Head of caudate nucleus (tissue), 42 donors: ENCODE results near the gene SCTR.
A peak's percentile ranks its signal among the peaks of the same experiment; 100 is the strongest.

Experiments used
- DNase-seq, 42 donors: peaks; one replicate each; pipeline versions ENCODE4 v3.0.0 to v3.0.0-alpha.2; 2020 to 2021; ENCODE audit warnings: mixed read lengths in 7 of 42
- intact Hi-C: fragments of 100-400 bp; cut with DNase I; formaldehyde crosslinking; loops from one replicate; pipeline ENCODE4 v1.15.0; 2022

SCTR gene

GRCh38 chr2:119490106-119490505, 34.2 kb downstream of the SCTR start:
- intact Hi-C loops = no loop called here
- peak in 2 of 42 donors; percentile 7 to 21 for DNase-seq

GRCh38 chr2:119489232-119489952, 34.9 kb downstream of the SCTR start:
- intact Hi-C loops = no loop called here
- DNase-seq = peak in 1 of 42 donors; percentile 3

GRCh38 chr2:119488245-119489214, 35.8 kb downstream of the SCTR start:
- DNase-seq = peak in 6 of 42 donors; percentile 0 to 26 (median 8)
- intact Hi-C loops = no loop called here

GRCh38 chr2:119487434-119488244, 36.6 kb downstream of the SCTR start:
- intact Hi-C loops = no loop called here
- DNase-seq = peak in 5 of 42 donors; percentile 0 to 32 (median 7)

- peak in 2 of 42 donors; percentile 3 to 12 for DNase-seq
- intact Hi-C loops = no loop called here
Observed at GRCh38 chr2:119486886-119487285, 37.4 kb downstream of the SCTR start.

GRCh38 chr2:119486196-119486827, 38.0 kb downstream of the SCTR start:
- intact Hi-C loops = no loop called here
- peak in 6 of 42 donors; percentile 0 to 28 (median 16) for DNase-seq

- intact Hi-C loops = no loop called here
- DNase-seq = peak in 6 of 42 donors; percentile 4 to 30 (median 17)
Observed at GRCh38 chr2:119485336-119486110, 38.8 kb downstream of the SCTR start.

GRCh38 chr2:119484834-119485233, 39.4 kb downstream of the SCTR start:
- intact Hi-C loops = no loop called here
- peak in 7 of 42 donors; percentile 1 to 26 (median 10) for DNase-seq

- DNase-seq = peak in 7 of 42 donors; percentile 2 to 38 (median 9)
- intact Hi-C loops = no loop called here
Observed at GRCh38 chr2:119483896-119484718, 40.2 kb downstream of the SCTR start.

- DNase-seq = peak in 7 of 42 donors; percentile 7 to 38 (median 24)
- intact Hi-C loops = no loop called here
Observed at GRCh38 chr2:119483395-119483753, 40.9 kb downstream of the SCTR start.

- peak in 7 of 42 donors; percentile 6 to 43 (median 28) for DNase-seq
- intact Hi-C loops = no loop called here
Observed at GRCh38 chr2:119482481-119483394, 41.5 kb downstream of the SCTR start.

GRCh38 chr2:119481501-119482455, 42.5 kb downstream of the SCTR start:
- intact Hi-C loops = no loop called here
- peak in 8 of 42 donors; percentile 2 to 34 (median 12) for DNase-seq

- peak in 8 of 42 donors; percentile 6 to 34 (median 18) for DNase-seq
- intact Hi-C loops = no loop called here
Observed at GRCh38 chr2:119480718-119481142, 43.6 kb downstream of the SCTR start.

GRCh38 chr2:119480184-119480583, 44.1 kb downstream of the SCTR start:
- peak in 1 of 42 donors; percentile 4 for DNase-seq
- intact Hi-C loops = no loop called here

GRCh38 chr2:119478978-119479295, 45.3 kb downstream of the SCTR start:
- intact Hi-C loops = loop anchor here (5.0 kb wide), 1 partner anchor 72 kb away; no protein-coding TSS in a partner anchor
- DNase-seq = peak in 1 of 42 donors; percentile 21
